Measurements from ENCODE around the gene SHANK1. TPM values are rescaled to one million over a fixed set of nuclear protein-coding genes. Genes with fewer than 3 reads are reported as not detected.

SHANK1 gene
- total RNA-seq, 4 donors from 2014 or later, result 2.2 TPM; not detected in 3

GRCh38 chr19:50657222-50657669 is 62.4 kb downstream of the SHANK1 start:
- no peak overlapping the region for H3K27ac ChIP-seq
- intact Hi-C loops (cut with DNase I; ENCODE audit: low total_unique reads), result no loop called here
- peaks cover 0 to 14% (median 11%) of the 10 kb centered on the region in 4 donors for H3K4me1 ChIP-seq
- 46 to 57% methylated on average over 5 to 6 of the region's 6 CpGs for WGBS, 2 donors (ENCODE audit: low coverage in 1 of 2)
- DNase-seq, result no peak
- H3K4me3 ChIP-seq, result no peak overlapping the region
- no peaks in the 10 kb centered on the region for H3K9me3 ChIP-seq
- H3K36me3 ChIP-seq, result no peaks in the 10 kb centered on the region
- TF ChIP-seq POLR2AphosphoS5 (IDR thresholded peaks at IDR 0.05), result no peak
- TF ChIP-seq EP300 (IDR thresholded peaks at IDR 0.05; ENCODE audit: low read depth), result no peak
- TF ChIP-seq POLR2A (IDR thresholded peaks at IDR 0.05), result no peak
- in situ Hi-C loops (cut with MboI; ENCODE audit: low pct_ligation_motif_present in 1 of 4, low pct_unique_long_range_greater_than_20kb in 1 of 4, low sequenced_read_pairs in 3 of 4), result no loop called here
- H3K27me3 ChIP-seq, result peaks cover 68% of the 10 kb centered on the region

DNA sequence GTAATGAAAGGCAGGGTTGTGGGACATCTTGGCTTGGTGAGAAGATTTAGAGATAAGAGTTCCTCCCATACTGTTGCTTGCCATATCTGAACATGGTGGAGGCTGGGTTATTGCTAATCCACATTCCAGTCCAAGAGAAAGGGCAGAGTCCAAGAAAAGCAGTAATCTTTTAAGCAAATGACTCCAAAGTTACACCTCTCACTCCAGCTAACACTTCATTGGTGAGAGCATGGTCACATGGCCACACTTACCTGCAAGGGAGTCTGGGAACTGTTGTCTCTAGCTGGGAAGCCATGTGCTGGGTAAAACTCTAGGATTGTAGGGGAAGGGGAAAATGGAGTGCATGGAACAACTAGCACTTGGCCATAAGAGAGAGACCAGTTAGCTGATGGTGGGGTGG is 64.7 kb downstream of the SHANK1 start:
- intact Hi-C loops (cut with DNase I; ENCODE audit: low total_unique reads), result no loop called here

DNA sequence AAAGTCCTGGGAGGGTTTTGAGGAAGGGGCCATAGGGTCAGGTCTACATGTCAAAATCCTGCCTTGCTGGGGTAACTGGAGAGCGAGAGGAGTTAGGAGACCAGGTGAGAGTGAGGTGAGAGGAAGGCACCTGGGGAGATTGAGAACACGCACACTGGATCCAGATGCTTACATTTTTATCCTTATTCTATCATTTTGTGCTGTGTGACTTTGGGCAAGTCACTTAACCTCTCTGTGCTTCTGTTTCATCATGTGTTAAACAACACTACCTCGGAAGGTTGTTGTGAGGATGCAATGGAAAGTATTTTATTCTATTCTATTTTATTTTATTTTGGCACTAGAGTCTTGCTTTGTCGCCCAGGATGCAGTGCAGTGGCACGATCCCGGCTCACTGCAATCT is 66.9 kb downstream of the SHANK1 start:
- H3K27me3 ChIP-seq, result peaks cover 39% of the 10 kb centered on the region
- no peak overlapping the region for H3K27ac ChIP-seq
- no peaks in the 10 kb centered on the region for H3K9me3 ChIP-seq
- in situ Hi-C loops (cut with MboI; ENCODE audit: low pct_ligation_motif_present in 1 of 4, low pct_unique_long_range_greater_than_20kb in 1 of 4, low sequenced_read_pairs in 3 of 4), result no loop called here
- TF ChIP-seq CTCF (IDR thresholded peaks at IDR 0.05) (no peak), EP300 (IDR thresholded peaks at IDR 0.05; ENCODE audit: low read depth) (no peak), POLR2AphosphoS5 (IDR thresholded peaks at IDR 0.05) (no peak), POLR2A (IDR thresholded peaks at IDR 0.05) (no peak)
- WGBS, 2 donors (ENCODE audit: low coverage in 1 of 2), result 88 to 93% methylated on average over 6 of the region's 6 CpGs
- H3K4me3 ChIP-seq, result no peak overlapping the region
- H3K4me1 ChIP-seq, result no peaks in the 10 kb centered on the region
- DNase-seq, result no peak
- no peaks in the 10 kb centered on the region for H3K36me3 ChIP-seq
- intact Hi-C loops (cut with DNase I; ENCODE audit: low total_unique reads), result no loop called here

More for the DNA sequence above, 64.7 kb downstream of the SHANK1 start:
- Histone ChIP-seq H3K4me3 (no peak overlapping the region), H3K27me3 (peaks cover 60% of the 10 kb centered on the region), H3K9me3 (no peaks in the 10 kb centered on the region), H3K36me3 (no peaks in the 10 kb centered on the region), H3K27ac (no peak overlapping the region), H3K4me1 (peaks cover 0 to 14% (median 11%) of the 10 kb centered on the region in 4 donors)
- in situ Hi-C loops (cut with MboI; ENCODE audit: low pct_ligation_motif_present in 1 of 4, low pct_unique_long_range_greater_than_20kb in 1 of 4, low sequenced_read_pairs in 3 of 4), result no loop called here
- TF ChIP-seq POLR2A (IDR thresholded peaks at IDR 0.05) (no peak), POLR2AphosphoS5 (IDR thresholded peaks at IDR 0.05) (no peak), EP300 (IDR thresholded peaks at IDR 0.05; ENCODE audit: low read depth) (no peak), CTCF (IDR thresholded peaks at IDR 0.05) (no peak)
- no peak for DNase-seq

GRCh38 chr19:50651174-50651573 is 68.4 kb downstream of the SHANK1 start:
- peaks cover 40% of the 10 kb centered on the region for H3K27me3 ChIP-seq
- H3K4me3 ChIP-seq, result no peak overlapping the region
- no peaks in the 10 kb centered on the region for H3K9me3 ChIP-seq
- intact Hi-C loops (cut with DNase I; ENCODE audit: low total_unique reads), result no loop called here
- no peak for TF ChIP-seq POLR2AphosphoS5 (IDR thresholded peaks at IDR 0.05)
- in situ Hi-C loops (cut with MboI; ENCODE audit: low pct_ligation_motif_present in 1 of 4, low pct_unique_long_range_greater_than_20kb in 1 of 4, low sequenced_read_pairs in 3 of 4), result no loop called here
- 75% methylated on average over 2 of the region's 2 CpGs; no CpG with 5 or more reads in 1 of the 2 donors for WGBS, 2 donors (ENCODE audit: low coverage in 1 of 2)
- no peaks in the 10 kb centered on the region for H3K4me1 ChIP-seq
- H3K27ac ChIP-seq, result no peak overlapping the region
- H3K36me3 ChIP-seq, result no peaks in the 10 kb centered on the region
- DNase-seq, result no peak

- H3K27ac ChIP-seq, result no peak within 1 kb of the TSS
- peaks cover 32% of the 10 kb centered on the region for H3K27me3 ChIP-seq
- no peaks in the 10 kb centered on the region for H3K4me1 ChIP-seq
- TF ChIP-seq EP300 (IDR thresholded peaks at IDR 0.05; ENCODE audit: low read depth) (no peak), CTCF (IDR thresholded peaks at IDR 0.05) (no peak), POLR2AphosphoS5 (IDR thresholded peaks at IDR 0.05) (no peak), POLR2A (IDR thresholded peaks at IDR 0.05) (no peak)
- H3K9me3 ChIP-seq, result no peaks in the 10 kb centered on the region
- intact Hi-C loops (cut with DNase I; ENCODE audit: low total_unique reads) (no loop called here), in situ Hi-C loops (cut with MboI; ENCODE audit: low pct_ligation_motif_present in 1 of 4, low pct_unique_long_range_greater_than_20kb in 1 of 4, low sequenced_read_pairs in 3 of 4) (loop anchor here in 1 of 4 donors (25.0 kb wide), 1 partner anchor 562 kb away; no protein-coding TSS in a partner anchor)
- H3K4me3 ChIP-seq, result no peak within 1 kb of the TSS
- DNase-seq, result no peak
- 35 to 38% methylated on average over 2 to 7 of the region's 7 CpGs for WGBS, 2 donors (ENCODE audit: low coverage in 1 of 2)
- H3K36me3 ChIP-seq, result no peaks in the 10 kb centered on the region
Observed at GRCh38 chr19:50649433-50650391, 69.9 kb downstream of the SHANK1 start, which contains the start of gene C19orf81. C19orf81 (plus strand) TSS chr19:50649445; CDS start chr19:50649445, 0 bp downstream.
